KMS-11 (cell line): Measurements from ENCODE around the gene OSBPL3.

ENCODE experiments used
- H2AFZ ChIP-seq: fragments of 200-600 bp; sonication (generic); 2 replicates; pipeline ENCODE4 v1.6.1; 2016; ENCODE audit warnings: antibody characterized with exemption, mixed run types, low read depth
- H3K27ac ChIP-seq: fragments of 200-600 bp; sonication (generic); 2 replicates; pipeline ENCODE4 v1.6.1; 2016; ENCODE audit warnings: mild to moderate bottlenecking, mixed run types
- H3K27me3 ChIP-seq: fragments of 200-600 bp; sonication (generic); 2 replicates; pipeline ENCODE4 v1.6.1; 2017; ENCODE audit warnings: mild to moderate bottlenecking, low read depth, mixed run types, moderate library complexity; ENCODE audit not compliant: insufficient read depth
- H3K36me3 ChIP-seq: fragments of 200-600 bp; sonication (generic); 2 replicates; pipeline ENCODE4 v1.6.1; 2017; ENCODE audit warnings: mild to moderate bottlenecking, mixed run types; ENCODE audit not compliant: insufficient read depth
- H3K4me1 ChIP-seq: fragments of 200-600 bp; sonication (generic); 2 replicates; pipeline ENCODE4 v1.6.1; 2016; ENCODE audit warnings: mild to moderate bottlenecking, low read depth, mixed run types; ENCODE audit not compliant: poor library complexity, severe bottlenecking
- H3K4me2 ChIP-seq: fragments of 200-600 bp; sonication (generic); 2 replicates; pipeline ENCODE4 v1.7.0; 2016; ENCODE audit warnings: mild to moderate bottlenecking, mixed run types
- H3K4me3 ChIP-seq: fragments of 200-600 bp; sonication (generic); IDR thresholded peaks from 2 replicates; pipeline ENCODE4 v1.6.1; 2017; ENCODE audit warnings: low read depth, low read length, mixed read lengths; ENCODE audit not compliant: insufficient read depth
- H3K79me2 ChIP-seq: fragments of 200-600 bp; sonication (generic); 2 replicates; pipeline ENCODE4 v1.6.1; 2016; ENCODE audit warnings: low read depth, mixed run types; ENCODE audit not compliant: insufficient read depth
- H3K9ac ChIP-seq: fragments of 200-600 bp; sonication (generic); 2 replicates; pipeline ENCODE4 v1.6.1; 2016; ENCODE audit warnings: mild to moderate bottlenecking, mixed run types
- H4K20me1 ChIP-seq: fragments of 200-600 bp; sonication (generic); 2 replicates; pipeline ENCODE4 v1.6.1; 2016; ENCODE audit warnings: mild to moderate bottlenecking, mixed run types; ENCODE audit not compliant: insufficient read depth
- TF ChIP-seq, protein P1 (sequence below): fragments of 200-600 bp; sonication (generic); conservative IDR thresholded peaks from 2 replicates; pipeline ENCODE4 v1.6.1; 2017; ENCODE audit warnings: low read depth, mild to moderate bottlenecking, antibody characterized with exemption, low read length, moderate library complexity, mixed read lengths

The OSBPL3 gene

DNA sequence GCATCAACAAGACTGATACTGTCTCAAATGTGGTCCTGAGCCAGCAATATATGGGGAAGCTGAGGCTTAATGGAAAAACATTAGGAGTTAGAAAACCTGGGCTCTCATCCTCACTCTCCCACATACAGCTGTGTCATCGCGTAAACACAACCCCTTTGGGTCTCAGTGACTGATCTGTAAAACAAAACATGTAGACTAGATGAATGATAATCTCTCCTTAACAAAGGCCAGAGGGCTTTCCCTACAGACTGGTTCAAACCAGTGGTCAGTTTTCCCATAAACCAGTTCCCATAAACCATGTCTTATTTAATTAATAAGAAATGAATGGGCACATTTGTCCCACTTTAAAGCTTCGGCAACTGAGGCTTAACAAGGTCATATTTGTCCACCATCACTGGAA is 48.1 kb downstream of the OSBPL3 start:
- Histone ChIP-seq H3K27ac (no peak overlapping the region), H3K4me1 (peaks cover 17% of the 10 kb centered on the region), H4K20me1 (no peaks in the 10 kb centered on the region), H3K4me2 (no peak overlapping the region), H2AFZ (no peak overlapping the region), H3K9ac (no peak overlapping the region), H3K36me3 (no peaks in the 10 kb centered on the region), H3K79me2 (peaks cover 6% of the 10 kb centered on the region; the same call in 1 of the 2 replicates), H3K4me3 (no peak overlapping the region), H3K27me3 (no peaks in the 10 kb centered on the region)
- TF ChIP-seq, protein P1, sequence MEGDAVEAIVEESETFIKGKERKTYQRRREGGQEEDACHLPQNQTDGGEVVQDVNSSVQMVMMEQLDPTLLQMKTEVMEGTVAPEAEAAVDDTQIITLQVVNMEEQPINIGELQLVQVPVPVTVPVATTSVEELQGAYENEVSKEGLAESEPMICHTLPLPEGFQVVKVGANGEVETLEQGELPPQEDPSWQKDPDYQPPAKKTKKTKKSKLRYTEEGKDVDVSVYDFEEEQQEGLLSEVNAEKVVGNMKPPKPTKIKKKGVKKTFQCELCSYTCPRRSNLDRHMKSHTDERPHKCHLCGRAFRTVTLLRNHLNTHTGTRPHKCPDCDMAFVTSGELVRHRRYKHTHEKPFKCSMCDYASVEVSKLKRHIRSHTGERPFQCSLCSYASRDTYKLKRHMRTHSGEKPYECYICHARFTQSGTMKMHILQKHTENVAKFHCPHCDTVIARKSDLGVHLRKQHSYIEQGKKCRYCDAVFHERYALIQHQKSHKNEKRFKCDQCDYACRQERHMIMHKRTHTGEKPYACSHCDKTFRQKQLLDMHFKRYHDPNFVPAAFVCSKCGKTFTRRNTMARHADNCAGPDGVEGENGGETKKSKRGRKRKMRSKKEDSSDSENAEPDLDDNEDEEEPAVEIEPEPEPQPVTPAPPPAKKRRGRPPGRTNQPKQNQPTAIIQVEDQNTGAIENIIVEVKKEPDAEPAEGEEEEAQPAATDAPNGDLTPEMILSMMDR = no peak

DNA sequence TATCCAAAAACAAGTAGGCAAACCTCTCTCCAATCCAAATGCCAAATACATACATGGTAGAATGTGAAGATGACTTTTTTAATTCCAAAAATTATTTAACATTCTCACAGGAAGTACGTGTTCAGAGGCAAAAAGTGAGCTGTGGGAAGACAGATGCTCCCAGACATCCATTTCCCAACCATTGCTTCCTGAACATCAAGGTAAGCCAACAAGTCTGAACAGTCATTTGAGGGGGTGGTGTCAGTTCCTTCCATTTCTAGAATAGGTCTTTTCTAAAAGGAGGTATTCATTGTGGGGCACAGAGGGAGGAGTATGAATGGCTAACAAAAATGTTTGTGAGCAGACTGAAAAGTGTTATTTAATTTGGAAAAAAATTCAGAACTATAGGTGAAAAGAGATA is 49.1 kb downstream of the OSBPL3 start:
- Histone ChIP-seq H3K27me3 (no peaks in the 10 kb centered on the region), H4K20me1 (no peaks in the 10 kb centered on the region), H3K9ac (no peak overlapping the region), H3K4me1 (peaks cover 11% of the 10 kb centered on the region), H2AFZ (no peak overlapping the region), H3K4me3 (no peak overlapping the region), H3K79me2 (peaks cover 6% of the 10 kb centered on the region; the same call in 1 of the 2 replicates), H3K27ac (no peak overlapping the region), H3K36me3 (no peaks in the 10 kb centered on the region), H3K4me2 (no peak overlapping the region)
- TF ChIP-seq, protein P1 = no peak

DNA sequence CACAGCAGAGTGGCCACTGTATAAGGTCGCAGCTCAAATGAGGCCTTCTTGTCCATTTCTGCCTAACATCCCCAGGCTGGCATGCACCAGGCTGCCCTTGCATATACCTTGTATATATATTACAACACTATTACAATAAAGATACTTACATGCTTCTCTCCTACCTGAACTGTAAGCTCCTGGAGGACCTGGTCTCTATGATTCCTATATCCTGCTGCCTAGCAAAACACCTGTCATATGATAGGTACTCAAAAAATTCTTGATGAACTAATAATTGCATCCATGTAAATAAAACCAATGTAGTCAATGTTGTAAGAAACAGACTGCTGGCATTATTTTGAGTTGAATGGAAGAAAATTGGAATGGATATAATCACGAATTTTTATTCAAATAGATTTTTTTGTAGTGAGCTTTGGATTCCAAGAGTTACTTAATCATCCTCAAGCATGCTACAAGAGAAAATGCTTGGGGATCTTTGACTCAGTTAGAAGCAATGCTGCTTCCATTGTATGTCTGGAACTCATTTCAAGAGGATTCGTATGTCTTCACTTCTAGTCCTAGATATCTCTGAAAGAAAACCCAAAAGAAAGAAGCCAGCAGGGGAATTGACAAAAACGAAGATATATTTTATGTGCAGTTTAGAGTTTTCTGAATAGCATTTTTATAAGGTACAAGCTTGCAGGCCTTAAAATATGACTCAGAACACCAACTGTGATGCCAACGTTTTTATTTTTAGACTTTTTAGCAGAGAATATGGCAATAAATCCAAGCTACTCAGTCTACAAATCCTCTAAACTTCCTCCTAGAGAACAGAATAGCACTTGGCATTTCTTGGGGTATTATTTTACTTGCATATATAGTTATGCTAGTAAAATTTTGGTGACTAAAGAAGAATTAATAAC is 53.1 kb downstream of the OSBPL3 start:
- TF ChIP-seq, protein P1 = no peak
- peaks cover 11% of the 10 kb centered on the region for H3K4me1 ChIP-seq
- no peak overlapping the region for H3K4me2 ChIP-seq
- no peak overlapping the region for H3K9ac ChIP-seq
- H3K27ac ChIP-seq = no peak overlapping the region
- no peak overlapping the region for H2AFZ ChIP-seq
- H3K79me2 ChIP-seq = no peaks in the 10 kb centered on the region; the same call in 1 of the 2 replicates
- 0 out of 2 replicates have a peak, but pooled peaks cover 6% of the 10 kb centered on the region for H4K20me1 ChIP-seq
- no peaks in the 10 kb centered on the region for H3K36me3 ChIP-seq
- H3K27me3 ChIP-seq = no peaks in the 10 kb centered on the region
- H3K4me3 ChIP-seq = no peak overlapping the region

DNA sequence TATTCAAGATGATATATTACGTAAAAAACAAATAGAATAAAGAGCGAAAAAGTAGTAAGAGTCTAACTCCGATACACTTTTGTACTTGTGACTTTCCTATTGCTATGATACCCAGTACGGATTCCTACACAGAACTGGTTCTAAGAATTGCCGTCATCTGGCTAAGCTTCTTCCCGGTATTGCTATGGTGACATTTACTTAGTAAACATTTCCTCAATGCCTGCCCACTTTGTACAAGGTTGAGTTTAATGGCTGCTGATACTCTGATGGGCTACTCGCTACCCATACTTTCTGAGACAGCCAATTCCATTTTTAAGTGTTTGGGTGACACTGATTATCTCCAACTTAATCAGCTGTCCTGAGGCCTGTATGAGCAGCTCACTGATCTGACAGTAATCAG is 55.6 kb downstream of the OSBPL3 start:
- Histone ChIP-seq H2AFZ (no peak overlapping the region), H3K4me2 (no peak overlapping the region), H3K4me3 (no peak overlapping the region), H4K20me1 (0 out of 2 replicates have a peak, but pooled peaks cover 6% of the 10 kb centered on the region), H3K4me1 (peaks cover 7% of the 10 kb centered on the region), H3K27me3 (no peaks in the 10 kb centered on the region), H3K27ac (no peak overlapping the region), H3K36me3 (no peaks in the 10 kb centered on the region), H3K79me2 (peaks cover 7% of the 10 kb centered on the region; the same call in 1 of the 2 replicates), H3K9ac (no peak overlapping the region)
- TF ChIP-seq, protein P1 = no peak
